ENCODE results near the gene CDC25B. TPM values are rescaled to one million over a fixed set of nuclear protein-coding genes. Genes with fewer than 3 reads are reported as not detected.

The CDC25B gene
- total and polyA plus RNA-seq, 2 of the 13 experiments (the other 11 are each of a cell fraction or from before 2014, with no cell fraction given) = 14.5 to 19.4 TPM

DNA sequence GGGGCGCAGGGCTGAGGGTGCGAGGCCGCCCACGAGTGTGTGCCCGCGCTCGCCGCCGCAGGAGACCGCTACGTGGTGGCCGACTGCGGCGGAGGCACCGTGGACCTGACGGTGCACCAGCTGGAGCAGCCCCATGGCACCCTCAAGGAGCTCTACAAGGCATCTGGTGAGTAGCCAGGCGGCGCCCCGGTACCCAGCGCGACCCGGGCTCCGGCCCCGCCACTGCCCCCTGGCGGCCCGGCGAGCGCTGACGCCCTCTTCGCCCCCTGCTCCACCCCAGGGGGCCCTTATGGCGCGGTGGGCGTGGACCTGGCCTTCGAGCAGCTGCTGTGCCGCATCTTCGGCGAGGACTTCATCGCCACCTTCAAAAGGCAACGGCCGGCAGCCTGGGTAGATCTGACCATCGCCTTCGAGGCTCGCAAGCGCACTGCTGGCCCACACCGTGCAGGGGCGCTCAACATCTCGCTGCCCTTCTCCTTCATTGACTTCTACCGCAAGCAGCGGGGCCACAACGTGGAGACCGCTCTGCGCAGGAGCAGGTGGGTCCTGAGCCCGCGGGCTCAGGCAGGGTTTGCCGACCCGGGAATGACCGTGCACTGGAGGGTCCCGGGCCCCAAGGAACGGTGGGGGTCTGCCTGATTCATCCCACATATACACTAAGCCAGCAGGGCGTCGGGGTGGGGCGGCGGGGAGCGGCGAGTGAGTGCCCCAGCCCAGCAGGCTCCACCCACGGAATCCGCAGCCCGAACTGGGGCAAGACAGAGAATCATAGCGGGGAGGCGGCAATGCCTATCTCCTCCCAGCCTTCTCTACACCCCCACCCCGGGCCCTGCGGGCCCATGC lies 46.2 kb upstream of the CDC25B start (continued):
- TF ChIP-seq, protein P1, sequence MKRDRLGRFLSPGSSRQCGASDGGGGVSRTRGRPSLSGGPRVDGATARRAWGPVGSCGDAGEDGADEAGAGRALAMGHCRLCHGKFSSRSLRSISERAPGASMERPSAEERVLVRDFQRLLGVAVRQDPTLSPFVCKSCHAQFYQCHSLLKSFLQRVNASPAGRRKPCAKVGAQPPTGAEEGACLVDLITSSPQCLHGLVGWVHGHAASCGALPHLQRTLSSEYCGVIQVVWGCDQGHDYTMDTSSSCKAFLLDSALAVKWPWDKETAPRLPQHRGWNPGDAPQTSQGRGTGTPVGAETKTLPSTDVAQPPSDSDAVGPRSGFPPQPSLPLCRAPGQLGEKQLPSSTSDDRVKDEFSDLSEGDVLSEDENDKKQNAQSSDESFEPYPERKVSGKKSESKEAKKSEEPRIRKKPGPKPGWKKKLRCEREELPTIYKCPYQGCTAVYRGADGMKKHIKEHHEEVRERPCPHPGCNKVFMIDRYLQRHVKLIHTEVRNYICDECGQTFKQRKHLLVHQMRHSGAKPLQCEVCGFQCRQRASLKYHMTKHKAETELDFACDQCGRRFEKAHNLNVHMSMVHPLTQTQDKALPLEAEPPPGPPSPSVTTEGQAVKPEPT (CRISPR knock-in tag; IDR thresholded peaks at IDR 0.05; ENCODE audit: low read depth) = no peak
- TF ChIP-seq, protein P2, sequence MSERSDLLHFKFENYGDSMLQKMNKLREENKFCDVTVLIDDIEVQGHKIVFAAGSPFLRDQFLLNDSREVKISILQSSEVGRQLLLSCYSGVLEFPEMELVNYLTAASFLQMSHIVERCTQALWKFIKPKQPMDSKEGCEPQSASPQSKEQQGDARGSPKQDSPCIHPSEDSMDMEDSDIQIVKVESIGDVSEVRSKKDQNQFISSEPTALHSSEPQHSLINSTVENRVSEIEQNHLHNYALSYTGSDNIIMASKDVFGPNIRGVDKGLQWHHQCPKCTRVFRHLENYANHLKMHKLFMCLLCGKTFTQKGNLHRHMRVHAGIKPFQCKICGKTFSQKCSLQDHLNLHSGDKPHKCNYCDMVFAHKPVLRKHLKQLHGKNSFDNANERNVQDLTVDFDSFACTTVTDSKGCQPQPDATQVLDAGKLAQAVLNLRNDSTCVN (CRISPR knock-in tag; IDR thresholded peaks at IDR 0.05; ENCODE audit: borderline replicate concordance) = peak; percentile 33; the same call in 1 of the 2 replicates
- no peak for TF ChIP-seq NR2C2 (CRISPR knock-in tag; IDR thresholded peaks at IDR 0.05; ENCODE audit: borderline replicate concordance)
- TF ChIP-seq ARNTL (CRISPR knock-in tag; IDR thresholded peaks at IDR 0.05) = no peak
- TF ChIP-seq ZSCAN12 (CRISPR knock-in tag; IDR thresholded peaks at IDR 0.05) = no peak; the same call in 1 of the 2 replicates
- TF ChIP-seq MYNN (CRISPR knock-in tag; IDR thresholded peaks at IDR 0.05; ENCODE audit: low read depth) = no peak
- peak; percentile 65 for TF ChIP-seq HNRNPLL (IDR thresholded peaks at IDR 0.05; ENCODE audit: low read depth, low read length, poor library complexity, severe bottlenecking)
- no peak for TF ChIP-seq NPAS2 (CRISPR knock-in tag; IDR thresholded peaks at IDR 0.05; ENCODE audit: borderline replicate concordance)
- TF ChIP-seq SOX13 (IDR thresholded peaks at IDR 0.05) = no peak
- no peak; a peak in 1 of 4 replicates for TF ChIP-seq SOX13 (CRISPR knock-in tag; conservative IDR thresholded peaks at IDR 0.05 in 1 of 2, IDR thresholded peaks at IDR 0.05 in 1 of 2)
- TF ChIP-seq TCF12 (IDR thresholded peaks at IDR 0.05) = no peak
- no peak for TF ChIP-seq TCF12 (CRISPR knock-in tag; IDR thresholded peaks at IDR 0.05)
- TF ChIP-seq ZNF180 (CRISPR knock-in tag; IDR thresholded peaks at IDR 0.05; ENCODE audit: borderline replicate concordance, low read depth) = 0 out of 2 replicates have a peak, but pooled peaks have one; percentile 13
- TF ChIP-seq, protein P3, sequence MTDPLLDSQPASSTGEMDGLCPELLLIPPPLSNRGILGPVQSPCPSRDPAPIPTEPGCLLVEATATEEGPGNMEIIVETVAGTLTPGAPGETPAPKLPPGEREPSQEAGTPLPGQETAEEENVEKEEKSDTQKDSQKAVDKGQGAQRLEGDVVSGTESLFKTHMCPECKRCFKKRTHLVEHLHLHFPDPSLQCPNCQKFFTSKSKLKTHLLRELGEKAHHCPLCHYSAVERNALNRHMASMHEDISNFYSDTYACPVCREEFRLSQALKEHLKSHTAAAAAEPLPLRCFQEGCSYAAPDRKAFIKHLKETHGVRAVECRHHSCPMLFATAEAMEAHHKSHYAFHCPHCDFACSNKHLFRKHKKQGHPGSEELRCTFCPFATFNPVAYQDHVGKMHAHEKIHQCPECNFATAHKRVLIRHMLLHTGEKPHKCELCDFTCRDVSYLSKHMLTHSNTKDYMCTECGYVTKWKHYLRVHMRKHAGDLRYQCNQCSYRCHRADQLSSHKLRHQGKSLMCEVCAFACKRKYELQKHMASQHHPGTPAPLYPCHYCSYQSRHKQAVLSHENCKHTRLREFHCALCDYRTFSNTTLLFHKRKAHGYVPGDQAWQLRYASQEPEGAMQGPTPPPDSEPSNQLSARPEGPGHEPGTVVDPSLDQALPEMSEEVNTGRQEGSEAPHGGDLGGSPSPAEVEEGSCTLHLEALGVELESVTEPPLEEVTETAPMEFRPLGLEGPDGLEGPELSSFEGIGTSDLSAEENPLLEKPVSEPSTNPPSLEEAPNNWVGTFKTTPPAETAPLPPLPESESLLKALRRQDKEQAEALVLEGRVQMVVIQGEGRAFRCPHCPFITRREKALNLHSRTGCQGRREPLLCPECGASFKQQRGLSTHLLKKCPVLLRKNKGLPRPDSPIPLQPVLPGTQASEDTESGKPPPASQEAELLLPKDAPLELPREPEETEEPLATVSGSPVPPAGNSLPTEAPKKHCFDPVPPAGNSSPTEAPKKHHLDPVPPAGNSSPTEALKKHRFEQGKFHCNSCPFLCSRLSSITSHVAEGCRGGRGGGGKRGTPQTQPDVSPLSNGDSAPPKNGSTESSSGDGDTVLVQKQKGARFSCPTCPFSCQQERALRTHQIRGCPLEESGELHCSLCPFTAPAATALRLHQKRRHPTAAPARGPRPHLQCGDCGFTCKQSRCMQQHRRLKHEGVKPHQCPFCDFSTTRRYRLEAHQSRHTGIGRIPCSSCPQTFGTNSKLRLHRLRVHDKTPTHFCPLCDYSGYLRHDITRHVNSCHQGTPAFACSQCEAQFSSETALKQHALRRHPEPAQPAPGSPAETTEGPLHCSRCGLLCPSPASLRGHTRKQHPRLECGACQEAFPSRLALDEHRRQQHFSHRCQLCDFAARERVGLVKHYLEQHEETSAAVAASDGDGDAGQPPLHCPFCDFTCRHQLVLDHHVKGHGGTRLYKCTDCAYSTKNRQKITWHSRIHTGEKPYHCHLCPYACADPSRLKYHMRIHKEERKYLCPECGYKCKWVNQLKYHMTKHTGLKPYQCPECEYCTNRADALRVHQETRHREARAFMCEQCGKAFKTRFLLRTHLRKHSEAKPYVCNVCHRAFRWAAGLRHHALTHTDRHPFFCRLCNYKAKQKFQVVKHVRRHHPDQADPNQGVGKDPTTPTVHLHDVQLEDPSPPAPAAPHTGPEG (CRISPR knock-in tag; IDR thresholded peaks at IDR 0.05) = peak; percentile 63; the same call in 1 of the 2 replicates
- no peak for TF ChIP-seq PTBP1 (IDR thresholded peaks at IDR 0.05; ENCODE audit: low read depth, low read length, poor library complexity, severe bottlenecking)
- peak; percentile 14; the same call in 1 of the 2 replicates for TF ChIP-seq FOXK1 (CRISPR knock-in tag; IDR thresholded peaks at IDR 0.05; ENCODE audit: borderline replicate concordance, low read depth)
- TF ChIP-seq PCBP1 (IDR thresholded peaks at IDR 0.05; ENCODE audit: borderline replicate concordance, low read depth, low read length) = no peak
- TF ChIP-seq TGIF2 (CRISPR knock-in tag; IDR thresholded peaks at IDR 0.05) = no peak
- no peak for TF ChIP-seq MAFG (CRISPR knock-in tag; IDR thresholded peaks at IDR 0.05)
- no peak; the same call in 1 of the 2 replicates for TF ChIP-seq ZNF264 (CRISPR knock-in tag; IDR thresholded peaks at IDR 0.05)

All from HepG2 (cell line).